ENCODE measurements around the gene SPIRE1. TPM values are rescaled to one million over a fixed set of nuclear protein-coding genes. Genes with fewer than 3 reads are reported as not detected.

The SPIRE1 gene
- total and polyA plus RNA-seq, 4 donors = 0.29 to 5.7 (median 3.2) TPM

DNA sequence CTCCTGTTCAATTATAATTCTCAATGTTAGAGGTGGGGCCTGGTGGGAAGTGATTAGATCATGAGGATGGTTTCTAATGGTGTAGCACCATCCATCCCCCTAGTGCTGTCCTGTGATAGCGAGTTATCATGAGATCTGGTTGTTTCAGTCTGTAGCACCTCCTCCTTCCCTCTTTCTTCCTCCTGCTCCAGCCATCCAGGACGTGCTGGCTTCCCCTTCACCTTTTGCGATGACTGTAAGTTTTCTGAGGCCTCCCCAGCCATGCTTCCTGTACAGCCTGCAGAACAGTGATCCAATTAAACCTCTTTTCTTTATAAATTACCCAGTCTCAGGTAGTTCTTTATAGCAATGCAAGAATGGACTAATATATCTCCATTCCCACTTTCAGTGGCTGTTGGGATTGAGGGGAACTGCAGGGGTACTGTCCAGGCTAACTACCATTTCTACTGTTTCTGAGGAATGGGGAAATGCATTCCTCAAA is 19.2 kb downstream of the SPIRE1 start:
- DNase-seq (ENCODE audit: low spot score) = no peak
- Histone ChIP-seq H3K27me3 (ENCODE audit: control insufficient read depth in 4 of 4, insufficient read depth in 4 of 4, low read length in 3 of 4) (no peaks in the 10 kb centered on the region), H3K27ac (ENCODE audit: low read depth in 1 of 2, low read length in 2 of 2) (no peak overlapping the region), H3K9ac (ENCODE audit: low read depth in 1 of 2, low read length in 2 of 2) (no peak overlapping the region), H3K4me3 (ENCODE audit: low read depth in 1 of 3, low read length in 3 of 3) (no peak overlapping the region), H3K9me3 (ENCODE audit: control insufficient read depth in 4 of 4, low read length in 3 of 4) (no peaks in the 10 kb centered on the region), H3K36me3 (ENCODE audit: control insufficient read depth in 4 of 4, insufficient read depth in 3 of 4, low read depth in 1 of 4, low read length in 3 of 4) (no peaks in the 10 kb centered on the region), H3K4me1 (ENCODE audit: control insufficient read depth in 4 of 4, insufficient read depth in 4 of 4, low read length in 3 of 4) (peaks cover 2 to 7% (median 5%) of the 10 kb centered on the region in 4 donors)
- TF ChIP-seq HNF4A (conservative IDR thresholded peaks at IDR 0.05) = no peak
- no peak for TF ChIP-seq NR2F2 (IDR thresholded peaks at IDR 0.05)
- TF ChIP-seq YY1 (IDR thresholded peaks at IDR 0.05) = no peak
- WGBS = 82% methylated on average over 3 of the region's 3 CpGs

DNA sequence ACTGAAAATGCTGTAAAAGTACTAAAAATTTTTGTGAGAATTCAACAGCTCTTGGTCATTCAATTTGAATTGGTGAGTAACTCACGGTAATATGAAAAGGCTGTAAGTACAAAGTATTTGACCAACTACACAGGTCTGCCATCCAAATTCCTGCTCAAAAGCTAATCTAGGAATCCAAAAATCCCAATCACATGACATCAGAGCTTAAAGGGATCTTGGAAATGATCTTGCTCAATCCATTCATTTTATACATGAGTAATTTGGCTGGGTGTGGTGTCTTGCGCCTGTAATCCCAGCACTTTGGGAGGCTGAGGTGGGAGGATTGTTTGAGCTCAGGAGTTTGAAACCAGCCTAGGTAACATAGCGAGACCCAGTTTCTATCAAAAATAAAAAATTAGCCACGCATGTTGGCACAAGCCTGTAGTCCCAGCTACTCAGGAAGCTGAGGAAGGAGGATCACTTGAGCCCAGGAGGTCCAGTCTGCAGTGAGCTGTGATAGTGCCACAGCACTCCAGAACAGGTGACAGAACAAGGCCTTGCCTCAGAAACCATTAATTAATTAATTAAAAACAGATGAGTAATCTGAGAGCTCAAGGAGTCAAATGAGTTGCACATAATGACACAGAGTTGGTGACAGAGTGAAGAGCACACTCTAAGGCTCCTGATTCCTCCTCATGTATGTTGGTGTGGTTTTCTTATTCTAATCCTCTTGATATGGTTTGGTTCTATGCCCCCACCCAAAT is 19.8 kb downstream of the SPIRE1 start:
- H3K9me3 ChIP-seq (ENCODE audit: control insufficient read depth in 4 of 4, low read length in 3 of 4) = no peaks in the 10 kb centered on the region
- H3K27ac ChIP-seq (ENCODE audit: low read depth in 1 of 2, low read length in 2 of 2) = no peak overlapping the region
- H3K9ac ChIP-seq (ENCODE audit: low read depth in 1 of 2, low read length in 2 of 2) = no peak overlapping the region
- H3K36me3 ChIP-seq (ENCODE audit: control insufficient read depth in 4 of 4, insufficient read depth in 3 of 4, low read depth in 1 of 4, low read length in 3 of 4) = no peaks in the 10 kb centered on the region
- no peak for DNase-seq (ENCODE audit: low spot score)
- peaks cover 0 to 7% (median 4%) of the 10 kb centered on the region in 4 donors for H3K4me1 ChIP-seq (ENCODE audit: control insufficient read depth in 4 of 4, insufficient read depth in 4 of 4, low read length in 3 of 4)
- H3K27me3 ChIP-seq (ENCODE audit: control insufficient read depth in 4 of 4, insufficient read depth in 4 of 4, low read length in 3 of 4) = no peaks in the 10 kb centered on the region
- WGBS = 96% methylated on average over 4 of the region's 4 CpGs
- H3K4me3 ChIP-seq (ENCODE audit: low read depth in 1 of 3, low read length in 3 of 3) = no peak overlapping the region
- no peak for TF ChIP-seq FOXA2 (IDR thresholded peaks at IDR 0.05)
- no peak for TF ChIP-seq FOXA1 (IDR thresholded peaks at IDR 0.05)
- TF ChIP-seq RAD21 (IDR thresholded peaks at IDR 0.05) = no peak
- TF ChIP-seq ATF3 (IDR thresholded peaks at IDR 0.05) = no peak
- no peak for TF ChIP-seq REST (IDR thresholded peaks at IDR 0.05)
- no peak for TF ChIP-seq GABPA (IDR thresholded peaks at IDR 0.05 in 1 of 2, conservative IDR thresholded peaks at IDR 0.05 in 1 of 2)
- no peak for TF ChIP-seq HNF4G (IDR thresholded peaks at IDR 0.05)
- no peak for TF ChIP-seq EGR1 (IDR thresholded peaks at IDR 0.05; ENCODE audit: low read depth in 2 of 2)
- no peak for TF ChIP-seq YY1 (IDR thresholded peaks at IDR 0.05)
- TF ChIP-seq JUND (IDR thresholded peaks at IDR 0.05) = no peak
- no peak for TF ChIP-seq NR2F2 (IDR thresholded peaks at IDR 0.05)
- no peak for TF ChIP-seq SP1 (IDR thresholded peaks at IDR 0.05)
- TF ChIP-seq, protein P1, sequence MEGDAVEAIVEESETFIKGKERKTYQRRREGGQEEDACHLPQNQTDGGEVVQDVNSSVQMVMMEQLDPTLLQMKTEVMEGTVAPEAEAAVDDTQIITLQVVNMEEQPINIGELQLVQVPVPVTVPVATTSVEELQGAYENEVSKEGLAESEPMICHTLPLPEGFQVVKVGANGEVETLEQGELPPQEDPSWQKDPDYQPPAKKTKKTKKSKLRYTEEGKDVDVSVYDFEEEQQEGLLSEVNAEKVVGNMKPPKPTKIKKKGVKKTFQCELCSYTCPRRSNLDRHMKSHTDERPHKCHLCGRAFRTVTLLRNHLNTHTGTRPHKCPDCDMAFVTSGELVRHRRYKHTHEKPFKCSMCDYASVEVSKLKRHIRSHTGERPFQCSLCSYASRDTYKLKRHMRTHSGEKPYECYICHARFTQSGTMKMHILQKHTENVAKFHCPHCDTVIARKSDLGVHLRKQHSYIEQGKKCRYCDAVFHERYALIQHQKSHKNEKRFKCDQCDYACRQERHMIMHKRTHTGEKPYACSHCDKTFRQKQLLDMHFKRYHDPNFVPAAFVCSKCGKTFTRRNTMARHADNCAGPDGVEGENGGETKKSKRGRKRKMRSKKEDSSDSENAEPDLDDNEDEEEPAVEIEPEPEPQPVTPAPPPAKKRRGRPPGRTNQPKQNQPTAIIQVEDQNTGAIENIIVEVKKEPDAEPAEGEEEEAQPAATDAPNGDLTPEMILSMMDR (IDR thresholded peaks at IDR 0.05; ENCODE audit: low read depth, low read length, missing input control) = no peak
- TF ChIP-seq MAX (IDR thresholded peaks at IDR 0.05) = no peak
- TF ChIP-seq HNF4A (conservative IDR thresholded peaks at IDR 0.05) = no peak
- TF ChIP-seq RXRA (IDR thresholded peaks at IDR 0.05) = no peak
- no peak for TF ChIP-seq TAF1 (conservative IDR thresholded peaks at IDR 0.05)
- TF ChIP-seq, protein P2, sequence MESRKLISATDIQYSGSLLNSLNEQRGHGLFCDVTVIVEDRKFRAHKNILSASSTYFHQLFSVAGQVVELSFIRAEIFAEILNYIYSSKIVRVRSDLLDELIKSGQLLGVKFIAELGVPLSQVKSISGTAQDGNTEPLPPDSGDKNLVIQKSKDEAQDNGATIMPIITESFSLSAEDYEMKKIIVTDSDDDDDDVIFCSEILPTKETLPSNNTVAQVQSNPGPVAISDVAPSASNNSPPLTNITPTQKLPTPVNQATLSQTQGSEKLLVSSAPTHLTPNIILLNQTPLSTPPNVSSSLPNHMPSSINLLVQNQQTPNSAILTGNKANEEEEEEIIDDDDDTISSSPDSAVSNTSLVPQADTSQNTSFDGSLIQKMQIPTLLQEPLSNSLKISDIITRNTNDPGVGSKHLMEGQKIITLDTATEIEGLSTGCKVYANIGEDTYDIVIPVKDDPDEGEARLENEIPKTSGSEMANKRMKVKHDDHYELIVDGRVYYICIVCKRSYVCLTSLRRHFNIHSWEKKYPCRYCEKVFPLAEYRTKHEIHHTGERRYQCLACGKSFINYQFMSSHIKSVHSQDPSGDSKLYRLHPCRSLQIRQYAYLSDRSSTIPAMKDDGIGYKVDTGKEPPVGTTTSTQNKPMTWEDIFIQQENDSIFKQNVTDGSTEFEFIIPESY (IDR thresholded peaks at IDR 0.05) = no peak
